PC-3 (cell line): ENCODE measurements around the gene TFB2M.
"Not testable (repeated sequence)": the region's sequence is repeated elsewhere in the genome, so short reads cannot be mapped to it uniquely, and the experiment has no call there.

Experiments used
- CTCF ChIP-seq: fragments of 300-600 bp; sonication (generic); conservative IDR thresholded peaks from 2 replicates; pipeline ENCODE4 v1.5.1; 2017; ENCODE audit warnings: antibody characterized with exemption, low read depth, mild to moderate bottlenecking, low read length
- EZH2 ChIP-seq: fragments of 300-600 bp; sonication (generic); IDR thresholded peaks from one replicate; pipeline ENCODE4 v1.6.1; 2017; ENCODE audit warnings: antibody characterized with exemption, mild to moderate bottlenecking, low read length; ENCODE audit not compliant: unreplicated experiment
- EZH2phosphoT487 ChIP-seq: fragments of 300-600 bp; sonication (generic); IDR thresholded peaks from 2 replicates; pipeline ENCODE4 v1.6.1; 2018; ENCODE audit warnings: mild to moderate bottlenecking, antibody characterized with exemption, low read length, borderline replicate concordance

- not testable (repeated sequence) for TF ChIP-seq EZH2, CTCF, EZH2phosphoT487
Observed at GRCh38 chr1:246605231-246605630, 39.2 kb upstream of the TFB2M start.
